ENCODE data around the gene AJAP1. TPM values are rescaled to one million over a fixed set of nuclear protein-coding genes. Genes with fewer than 3 reads are reported as not detected.

The AJAP1 gene
- total and polyA plus RNA-seq, 2 experiments from 2014 or later, result not detected

GRCh38 chr1:4694492-4694891, 40.1 kb downstream of the AJAP1 start:
- peaks cover 7% of the 10 kb centered on the region; the same call in 2 of the 3 replicates for H3K9me3 Mint-ChIP-seq
- Histone ChIP-seq H2AFZ (no peak overlapping the region), H3F3A (replicated peaks; ENCODE audit: low read depth) (no peaks in the 10 kb centered on the region), H4K20me1 (replicated peaks; ENCODE audit: insufficient read depth) (no peaks in the 10 kb centered on the region), H3K27me3 (ENCODE audit: insufficient read depth) (no peaks in the 10 kb centered on the region), H3K4me3 (no peak overlapping the region), H3K79me2 (replicated peaks; ENCODE audit: insufficient read depth) (no peaks in the 10 kb centered on the region), H3K4me2 (no peak overlapping the region), H3K9me2 (ENCODE audit: insufficient read depth) (no peaks in the 10 kb centered on the region), H3K4me1 (ENCODE audit: insufficient read depth) (no peaks in the 10 kb centered on the region), H3K36me3 (ENCODE audit: insufficient read depth) (no peaks in the 10 kb centered on the region), H3K27ac (ENCODE audit: low read depth) (no peak overlapping the region)
- H3K4me1 Mint-ChIP-seq, result peaks cover 3% of the 10 kb centered on the region; the same call in 1 of the 3 replicates
- peaks cover 4% of the 10 kb centered on the region; the same call in 1 of the 3 replicates for H3K36me3 Mint-ChIP-seq (ENCODE audit: low read depth)
- ATAC-seq, result peak; percentile 83
- no peak for DNase-seq (ENCODE audit: low spot score)
- no peak overlapping the region for H3K27ac Mint-ChIP-seq
- H3K27me3 Mint-ChIP-seq (ENCODE audit: insufficient read depth, low read depth, poor library complexity), result peaks cover 7% of the 10 kb centered on the region
- TF ChIP-seq, protein P1, sequence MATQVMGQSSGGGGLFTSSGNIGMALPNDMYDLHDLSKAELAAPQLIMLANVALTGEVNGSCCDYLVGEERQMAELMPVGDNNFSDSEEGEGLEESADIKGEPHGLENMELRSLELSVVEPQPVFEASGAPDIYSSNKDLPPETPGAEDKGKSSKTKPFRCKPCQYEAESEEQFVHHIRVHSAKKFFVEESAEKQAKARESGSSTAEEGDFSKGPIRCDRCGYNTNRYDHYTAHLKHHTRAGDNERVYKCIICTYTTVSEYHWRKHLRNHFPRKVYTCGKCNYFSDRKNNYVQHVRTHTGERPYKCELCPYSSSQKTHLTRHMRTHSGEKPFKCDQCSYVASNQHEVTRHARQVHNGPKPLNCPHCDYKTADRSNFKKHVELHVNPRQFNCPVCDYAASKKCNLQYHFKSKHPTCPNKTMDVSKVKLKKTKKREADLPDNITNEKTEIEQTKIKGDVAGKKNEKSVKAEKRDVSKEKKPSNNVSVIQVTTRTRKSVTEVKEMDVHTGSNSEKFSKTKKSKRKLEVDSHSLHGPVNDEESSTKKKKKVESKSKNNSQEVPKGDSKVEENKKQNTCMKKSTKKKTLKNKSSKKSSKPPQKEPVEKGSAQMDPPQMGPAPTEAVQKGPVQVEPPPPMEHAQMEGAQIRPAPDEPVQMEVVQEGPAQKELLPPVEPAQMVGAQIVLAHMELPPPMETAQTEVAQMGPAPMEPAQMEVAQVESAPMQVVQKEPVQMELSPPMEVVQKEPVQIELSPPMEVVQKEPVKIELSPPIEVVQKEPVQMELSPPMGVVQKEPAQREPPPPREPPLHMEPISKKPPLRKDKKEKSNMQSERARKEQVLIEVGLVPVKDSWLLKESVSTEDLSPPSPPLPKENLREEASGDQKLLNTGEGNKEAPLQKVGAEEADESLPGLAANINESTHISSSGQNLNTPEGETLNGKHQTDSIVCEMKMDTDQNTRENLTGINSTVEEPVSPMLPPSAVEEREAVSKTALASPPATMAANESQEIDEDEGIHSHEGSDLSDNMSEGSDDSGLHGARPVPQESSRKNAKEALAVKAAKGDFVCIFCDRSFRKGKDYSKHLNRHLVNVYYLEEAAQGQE (IDR thresholded peaks at IDR 0.05; ENCODE audit: unreplicated experiment), result no peak
- no peak for TF ChIP-seq ZNF331 (CRISPR knock-in tag; IDR thresholded peaks at IDR 0.05; ENCODE audit: low read depth)
- no peak for TF ChIP-seq EZH2phosphoT487 (IDR thresholded peaks at IDR 0.05; ENCODE audit: unreplicated experiment)
- no peak for TF ChIP-seq STAT1 (IDR thresholded peaks at IDR 0.05; ENCODE audit: unreplicated experiment)
- TF ChIP-seq ZNF114 (CRISPR knock-in tag; IDR thresholded peaks at IDR 0.05), result no peak
- no peak for TF ChIP-seq JUNB (IDR thresholded peaks at IDR 0.05; ENCODE audit: unreplicated experiment)
- TF ChIP-seq ETS1 (IDR thresholded peaks at IDR 0.05), result no peak
- TF ChIP-seq CREB1 (CRISPR knock-in tag; IDR thresholded peaks at IDR 0.05; ENCODE audit: low read depth), result no peak
- no peak for TF ChIP-seq CTCF (conservative IDR thresholded peaks at IDR 0.05; ENCODE audit: low read depth in 2 of 2)
- no peak for TF ChIP-seq NANOG (IDR thresholded peaks at IDR 0.05; ENCODE audit: borderline replicate concordance)
- no peak for TF ChIP-seq ZNF462 (CRISPR knock-in tag; IDR thresholded peaks at IDR 0.05)
- TF ChIP-seq EZH2 (IDR thresholded peaks at IDR 0.05; ENCODE audit: low read depth, unreplicated experiment), result no peak
- TF ChIP-seq POLR2AphosphoS5 (IDR thresholded peaks at IDR 0.05; ENCODE audit: low read depth), result no peak
- no peak overlapping the region for H3K4me3 Mint-ChIP-seq

All from GM23338 (cell line).